Lung microvascular endothelial cell (primary cell): ENCODE results near the gene BRINP3. TPM values are rescaled to one million over a fixed set of nuclear protein-coding genes. Genes with fewer than 3 reads are reported as not detected.

Experiments
- DNase-seq, 2 donors: peaks; one replicate each; pipeline versions ENCODE4 v3.0.0 to v3.0.0-alpha.2; 2010; ENCODE audit warnings: low read depth in 2 of 2
- total RNA-seq: library from RNA; depleted of rRNA; stranded (reverse); fragments of >200 nt; gene quantifications from 2 replicates; pipeline ENCODE4 v1.2.1, GENCODE V29; 2014

The BRINP3 gene
- total RNA-seq, 1 donor from 2014 or later: not detected

DNA sequence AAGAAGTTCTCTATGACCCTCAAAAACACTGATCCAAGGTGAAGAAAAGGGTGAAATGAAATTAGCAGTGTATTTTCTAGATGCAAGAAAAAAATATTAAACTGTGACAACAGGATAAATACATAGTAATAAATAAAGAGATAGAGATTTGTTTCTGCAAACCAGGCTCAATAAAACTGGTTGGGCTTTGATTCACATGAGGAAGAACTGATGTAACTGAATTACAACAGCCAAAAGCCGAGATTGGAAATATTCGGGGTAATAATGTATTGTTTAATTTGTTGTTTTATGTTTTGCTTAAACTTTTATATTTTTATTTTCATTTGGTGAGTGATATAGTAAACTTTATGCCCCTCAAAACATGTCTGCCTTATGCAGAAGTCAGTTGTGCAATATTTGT, 285.0 kb downstream of the BRINP3 start:
- DNase-seq: no peak

GRCh38 chr1:190183588-190183987, 294.1 kb downstream of the BRINP3 start:
- no peak for DNase-seq

DNA sequence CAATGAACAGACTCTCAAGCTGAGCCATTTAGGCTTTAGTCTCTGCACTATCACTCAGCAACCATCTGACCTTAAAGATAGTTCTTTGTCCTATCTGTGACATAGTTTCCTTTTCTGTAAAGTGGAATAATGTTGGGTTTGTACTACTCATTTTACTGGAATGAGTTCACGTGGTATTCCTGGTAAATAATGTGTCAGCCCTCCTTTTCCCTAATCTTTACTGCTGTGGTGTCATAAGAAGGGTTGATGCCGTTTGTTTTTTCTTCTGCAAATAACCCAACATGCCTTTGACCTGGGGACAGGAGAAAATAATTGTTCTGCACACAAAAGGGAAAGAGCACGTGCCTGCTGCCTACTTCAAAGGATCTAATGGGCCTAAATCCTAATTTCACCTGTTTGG, 297.8 kb downstream of the BRINP3 start:
- no peak for DNase-seq

GRCh38 chr1:190178827-190179226, 298.8 kb downstream of the BRINP3 start:
- no peak for DNase-seq

DNA sequence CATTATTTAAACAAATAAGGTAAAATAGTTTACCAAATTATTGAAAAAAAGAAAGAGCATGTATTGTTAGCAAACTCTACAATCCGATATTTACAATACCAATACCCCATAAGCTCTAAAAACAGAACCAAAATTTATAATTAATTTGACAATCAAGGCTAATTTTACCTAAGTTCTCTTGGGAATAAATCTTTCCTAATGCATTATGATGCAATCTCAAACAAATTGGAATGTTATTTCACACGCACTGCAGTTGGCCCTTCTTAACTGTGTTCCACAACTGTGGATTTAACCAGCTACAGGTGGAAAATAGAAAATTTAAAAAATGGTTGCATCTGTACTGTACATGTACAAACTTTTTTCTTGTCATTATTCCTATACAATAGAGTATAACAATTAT, 300.1 kb downstream of the BRINP3 start:
- no peak for DNase-seq

- no peak for DNase-seq
These were observed 300.9 kb downstream of the BRINP3 start for GRCh38 chr1:190176776-190177175.

DNA sequence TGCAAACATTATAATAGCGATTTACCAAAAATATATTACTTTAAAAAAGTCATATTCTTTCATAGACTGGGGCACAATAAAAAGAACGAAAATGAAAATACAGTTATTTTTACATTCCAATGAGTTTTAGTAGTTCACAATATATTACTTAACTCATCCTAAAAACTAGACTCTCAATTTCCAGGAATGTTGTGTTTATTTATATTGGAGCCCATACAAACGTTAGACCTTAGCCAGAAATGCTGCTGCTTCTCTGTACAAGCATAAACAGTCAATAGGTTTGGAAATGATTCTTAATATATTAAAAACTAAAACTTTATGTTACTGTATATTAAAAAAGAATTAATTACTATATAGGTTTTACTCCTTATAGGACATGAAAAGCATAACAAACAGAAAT, 302.3 kb downstream of the BRINP3 start:
- no peak for DNase-seq

GRCh38 chr1:190172651-190173430, 304.8 kb downstream of the BRINP3 start:
- no peak for DNase-seq

- no peak for DNase-seq
These were observed 307.3 kb downstream of the BRINP3 start for GRCh38 chr1:190170321-190170720.

DNA sequence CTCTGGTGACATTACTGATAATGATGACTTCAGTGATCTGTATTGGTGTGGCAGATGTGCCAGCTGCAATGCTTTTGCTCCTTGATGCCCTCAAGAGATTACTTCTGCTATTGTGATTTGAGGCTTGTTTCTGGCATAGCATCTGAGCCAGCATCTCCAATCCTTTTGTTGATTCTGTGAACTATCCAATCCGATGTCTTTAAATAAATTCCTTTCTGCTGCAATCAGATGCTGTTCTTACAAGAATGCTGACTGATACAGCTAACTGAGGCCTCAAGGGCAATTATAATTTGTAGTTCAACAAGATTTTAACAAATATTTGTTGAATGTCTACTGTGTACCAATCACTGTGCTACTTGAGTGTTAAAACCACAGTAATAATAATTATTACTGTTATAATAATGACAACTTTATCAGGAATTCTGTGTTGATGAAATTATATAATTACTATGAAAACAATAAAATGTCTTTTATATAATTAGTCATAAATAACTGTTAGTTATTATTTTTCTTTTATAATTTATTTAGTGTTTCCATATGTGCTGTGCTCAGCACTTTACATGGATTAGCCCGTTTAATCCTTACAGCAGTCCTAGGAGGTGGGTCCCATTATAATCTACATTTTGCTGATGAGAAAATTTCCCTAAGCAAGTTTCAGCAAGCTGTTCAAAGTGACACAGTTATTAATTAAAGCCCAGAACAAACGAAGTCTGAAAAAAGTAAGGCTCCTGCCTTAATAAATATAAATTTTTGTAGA, 308.2 kb downstream of the BRINP3 start:
- DNase-seq: no peak

DNA sequence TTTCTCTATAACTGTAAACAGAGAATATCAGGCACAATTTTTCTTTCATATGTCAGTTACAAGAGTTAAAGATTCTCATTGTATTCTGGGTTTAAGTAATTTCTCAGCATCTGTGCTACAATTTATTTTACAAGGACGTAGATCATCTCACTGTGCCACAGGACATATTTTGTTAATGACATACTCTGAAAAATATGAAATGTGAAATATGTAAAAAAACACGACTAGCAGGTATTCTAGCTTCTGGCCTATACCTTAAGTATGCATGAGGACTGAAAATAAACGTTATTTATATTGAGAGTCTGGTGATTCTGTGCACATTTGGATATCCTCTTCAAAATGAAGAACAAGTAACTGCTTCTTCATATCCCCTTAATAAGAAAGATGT, 308.8 kb downstream of the BRINP3 start:
- DNase-seq: no peak

GRCh38 chr1:190168116-190168892, 309.4 kb downstream of the BRINP3 start:
- no peak for DNase-seq

GRCh38 chr1:190159146-190159545, 318.5 kb downstream of the BRINP3 start:
- DNase-seq: no peak

DNA sequence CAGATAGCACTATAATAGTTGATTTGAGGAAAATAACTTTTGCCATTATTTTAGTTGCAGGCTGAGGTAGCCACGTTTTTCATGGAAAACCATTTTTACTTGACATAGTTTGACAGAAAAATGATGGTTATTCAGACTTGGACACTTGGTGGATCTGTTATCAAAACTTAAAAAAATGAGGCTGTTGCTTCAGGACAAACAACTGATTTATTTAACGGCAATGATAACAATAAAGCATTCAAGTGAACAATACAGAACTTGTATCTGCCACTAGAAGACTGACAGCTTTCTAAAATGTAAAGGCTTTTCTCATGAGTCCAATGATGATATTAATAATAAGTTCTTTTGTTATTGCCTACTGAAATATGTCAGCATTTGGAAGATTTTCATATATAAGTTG, 322.9 kb downstream of the BRINP3 start:
- no peak for DNase-seq

GRCh38 chr1:190147616-190148015, 330.0 kb downstream of the BRINP3 start:
- DNase-seq: no peak

GRCh38 chr1:190144650-190145049, 333.0 kb downstream of the BRINP3 start:
- no peak for DNase-seq

DNA sequence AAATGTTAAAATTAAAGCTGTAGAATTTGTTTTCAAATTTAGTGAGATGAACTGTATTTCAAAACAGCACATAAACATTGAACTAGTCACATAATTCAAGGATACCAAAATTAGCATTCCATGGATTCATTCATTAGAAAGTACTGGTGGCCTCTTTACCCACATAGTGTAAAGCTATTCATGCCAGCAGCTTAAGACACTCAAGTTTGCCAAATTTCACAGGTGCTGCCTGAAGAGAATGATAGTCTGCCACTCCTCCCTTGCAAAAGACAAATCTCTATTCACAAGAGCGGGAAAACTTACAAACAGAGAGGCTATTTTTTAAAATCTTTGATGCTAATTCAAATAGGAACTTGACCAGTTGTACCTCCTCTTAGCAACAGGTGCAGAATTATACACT, 337.0 kb downstream of the BRINP3 start:
- DNase-seq: no peak

- no peak for DNase-seq
These were observed 339.0 kb downstream of the BRINP3 start for GRCh38 chr1:190138702-190139101.

DNA sequence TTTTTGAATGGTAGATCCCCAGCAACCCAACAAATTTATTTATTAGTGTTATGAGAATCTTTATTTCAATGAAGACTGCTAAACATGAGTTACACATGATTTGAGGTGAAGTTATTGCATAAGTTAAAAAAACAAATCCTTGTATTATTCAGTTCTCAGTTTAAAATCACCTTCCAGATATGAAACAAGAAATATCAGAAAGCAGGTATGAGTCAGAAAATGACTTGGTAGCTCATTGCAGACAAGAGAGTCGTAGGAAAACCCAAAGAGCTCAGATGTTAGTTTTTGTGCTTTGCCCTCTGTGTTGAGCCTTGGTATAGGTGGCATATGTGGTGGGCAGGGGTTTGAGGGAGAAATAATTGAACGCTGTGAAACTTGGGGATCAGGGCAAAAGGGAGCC, 339.4 kb downstream of the BRINP3 start:
- DNase-seq: no peak

DNA sequence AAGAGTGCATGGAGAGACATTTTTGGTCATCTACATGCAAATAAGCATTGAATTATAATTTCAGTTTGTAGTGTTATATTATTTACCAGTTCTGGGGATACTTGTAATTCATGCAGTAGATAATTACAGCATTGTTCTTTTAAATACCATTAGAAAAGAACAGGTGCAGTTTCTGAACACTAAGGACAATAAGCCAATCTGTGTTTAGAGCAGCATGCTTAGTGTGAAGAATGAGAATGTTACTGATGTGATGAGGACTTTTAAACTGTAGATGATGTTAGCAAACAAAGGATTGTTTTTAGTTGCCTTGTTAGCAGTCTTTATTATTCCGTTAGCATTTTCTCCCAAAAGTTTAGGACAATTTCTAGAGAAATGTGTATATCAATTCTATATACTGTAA, 348.3 kb downstream of the BRINP3 start:
- no peak for DNase-seq

- DNase-seq: no peak
These were observed 350.9 kb downstream of the BRINP3 start for GRCh38 chr1:190126728-190127127.

DNA sequence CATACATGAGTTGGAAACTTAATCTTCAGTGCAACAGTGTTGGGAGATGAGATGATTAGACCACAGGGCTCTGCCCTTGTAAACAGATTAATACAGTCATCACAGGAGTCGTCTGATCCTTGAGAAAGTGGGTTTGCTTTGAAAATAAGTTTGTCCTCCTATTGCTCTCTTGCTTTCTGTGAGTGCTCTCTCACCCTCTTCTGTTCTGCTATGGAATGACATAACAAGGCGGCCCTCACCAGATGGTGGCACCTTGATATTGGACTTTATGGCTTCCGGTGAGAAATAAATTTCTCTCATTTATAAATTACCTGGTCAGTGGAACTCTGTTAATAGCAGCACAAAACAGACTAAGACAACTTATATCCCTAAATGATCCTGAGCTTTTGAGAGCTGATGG, 353.6 kb downstream of the BRINP3 start:
- DNase-seq: no peak
